Psoas muscle (tissue), 8 donors: ENCODE measurements around the gene VIM. TPM values are rescaled to one million over a fixed set of nuclear protein-coding genes. Genes with fewer than 3 reads are reported as not detected.

Experiments used
- ATAC-seq, 4 donors: fragments of 200-7000 bp; cut with Tn5 transposase; one replicate each; pipeline ENCODE4 v1.9.1; 2020; ENCODE audit warnings: moderate library complexity in 3 of 4, mild to moderate bottlenecking in 2 of 4
- DNase-seq, 2 donors: peaks; one replicate each; pipeline ENCODE4 v3.0.0-alpha.2; 2020
- H3K27ac ChIP-seq: fragments of 200-600 bp; one replicate; pipeline ENCODE4 v1.8.0; 2022
- H3K27me3 ChIP-seq, 3 donors: fragments of 200-600 bp in 1 of 3; one replicate each; pipeline versions ENCODE4 v1.6.1 to v1.8.0; 2013 to 2022; ENCODE audit warnings: low read length in 2 of 3, mild to moderate bottlenecking in 2 of 3, moderate library complexity in 1 of 3; ENCODE audit not compliant: insufficient read depth in 3 of 3
- H3K36me3 ChIP-seq, 2 donors: fragments of 200-600 bp in 1 of 2; one replicate each; pipeline versions ENCODE4 v1.6.1 to v1.8.0; 2013 to 2022; ENCODE audit warnings: low read depth in 1 of 2, mild to moderate bottlenecking in 1 of 2, moderate library complexity in 1 of 2; ENCODE audit not compliant: insufficient read depth in 1 of 2
- H3K4me1 ChIP-seq: fragments of 200-600 bp; one replicate; pipeline ENCODE4 v1.8.0; 2022
- H3K4me3 ChIP-seq: fragments of 200-600 bp; one replicate; pipeline ENCODE4 v1.8.0; 2022; ENCODE audit warnings: mild to moderate bottlenecking
- H3K9me3 ChIP-seq: fragments of 200-600 bp; one replicate; pipeline ENCODE4 v1.8.0; 2022
- WGBS, 3 donors: extraction: QIAGEN DNeasy Blood & Tissue Kit; methylation state at CpG; one replicate each; pipeline versions ENCODE4 v1.1.6 to v1.1.7; 2013; 5-methylcytosine and 5-hydroxymethylcytosine counted together
- intact Hi-C, 2 donors: fragments of 100-400 bp; cut with DNase I; formaldehyde crosslinking; loops; one replicate each; pipeline versions ENCODE4 v1.11.0 to v1.14.2; 2022
- long read RNA-seq, 2 donors: library from polyadenylated mRNA; unstranded; transcript quantifications; one replicate each; pipeline ENCODE4 v2.0.0, GENCODE V29; 2021
- polyA plus RNA-seq, 3 donors: library from polyadenylated mRNA; stranded (reverse); fragments of 200-250 nt; gene quantifications; one replicate each; pipeline ENCODE4 v1.2.3, GENCODE V29; 2013
- total RNA-seq, 4 donors: library from RNA; stranded (reverse); fragmentation: NEBNext Ultra II Directional in 2 of 4; extraction: Animal tissue kit (Norgen Biotek cat#: 25700) in 2 of 4; gene quantifications; one replicate each; pipeline versions ENCODE4 v1.2.1 to v1.2.4, GENCODE V29; 2021 to 2023
- TF ChIP-seq, protein P1 (sequence below): fragments of 200-600 bp; IDR thresholded peaks from one replicate; pipeline ENCODE4 v1.8.0; 2022; ENCODE audit warnings: antibody characterized with exemption
- donor health status: healthy with polysubstance abuse.
- donor health status: DM: no; HTN: no; CAD: no; lungs with moderate emphysema.
- donor health status: Bipolar disorder and iron deficiency.
- donor health status: healthy.
- donor health status: DM: yes; HTN: yes; CAD: no.
- donor health status: DM: no; HTN: no; CAD: no.
- donor health status: DM: no; HTN: no; CAD: no.
- donor health status: DM: yes; HTN: yes; CAD: no.

Gene VIM
- total RNA-seq (100 to 1,000 TPM; 166 to 315 (median 198) TPM), polyA plus RNA-seq (100 to 1,000 TPM; 126 to 443 (median 175) TPM)
- long read RNA-seq, donor 1, transcript VIM-201 (9 exons, 1,868 nt) = major isoform, 215 of 218 reads
- long read RNA-seq, donor 1, partial matches to known transcripts = 3 of 218 reads
- long read RNA-seq, donor 1, other reads (novel, unspliced or antisense) = 0 of 218 reads
- long read RNA-seq, donor 2, transcript VIM-201 (9 exons, 1,868 nt) = major isoform, 257 of 267 reads
- long read RNA-seq, donor 2, partial matches to known transcripts = 2 of 267 reads
- long read RNA-seq, donor 2, other reads (novel, unspliced or antisense) = 8 of 267 reads

DNA sequence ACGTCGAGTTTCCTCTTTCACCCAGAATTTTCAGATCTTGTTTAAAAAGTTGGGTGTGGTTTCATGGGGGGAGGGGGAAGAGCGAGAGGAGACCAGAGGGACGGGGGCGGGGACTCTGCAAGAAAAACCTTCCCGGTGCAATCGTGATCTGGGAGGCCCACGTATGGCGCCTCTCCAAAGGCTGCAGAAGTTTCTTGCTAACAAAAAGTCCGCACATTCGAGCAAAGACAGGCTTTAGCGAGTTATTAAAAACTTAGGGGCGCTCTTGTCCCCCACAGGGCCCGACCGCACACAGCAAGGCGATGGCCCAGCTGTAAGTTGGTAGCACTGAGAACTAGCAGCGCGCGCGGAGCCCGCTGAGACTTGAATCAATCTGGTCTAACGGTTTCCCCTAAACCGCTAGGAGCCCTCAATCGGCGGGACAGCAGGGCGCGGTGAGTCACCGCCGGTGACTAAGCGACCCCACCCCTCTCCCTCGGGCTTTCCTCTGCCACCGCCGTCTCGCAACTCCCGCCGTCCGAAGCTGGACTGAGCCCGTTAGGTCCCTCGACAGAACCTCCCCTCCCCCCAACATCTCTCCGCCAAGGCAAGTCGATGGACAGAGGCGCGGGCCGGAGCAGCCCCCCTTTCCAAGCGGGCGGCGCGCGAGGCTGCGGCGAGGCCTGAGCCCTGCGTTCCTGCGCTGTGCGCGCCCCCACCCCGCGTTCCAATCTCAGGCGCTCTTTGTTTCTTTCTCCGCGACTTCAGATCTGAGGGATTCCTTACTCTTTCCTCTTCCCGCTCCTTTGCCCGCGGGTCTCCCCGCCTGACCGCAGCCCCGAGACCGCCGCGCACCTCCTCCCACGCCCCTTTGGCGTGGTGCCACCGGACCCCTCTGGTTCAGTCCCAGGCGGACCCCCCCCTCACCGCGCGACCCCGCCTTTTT is at the start of gene VIM:
VIM (plus strand) TSS at position 151 of the 925 bp plus-strand sequence. CDS start 1,182 bp downstream, outside the sequence.
- H3K9me3 ChIP-seq = no peaks in the 10 kb centered on the region
- H3K36me3 ChIP-seq = peaks cover under 1 to 21% of the 10 kb centered on the region in 2 donors
- H3K27me3 ChIP-seq = peaks cover 0 to 68% (median 8%) of the 10 kb centered on the region in 3 donors
- peak within 1 kb of the TSS; percentile 83 for H3K27ac ChIP-seq
- TF ChIP-seq, protein P1, sequence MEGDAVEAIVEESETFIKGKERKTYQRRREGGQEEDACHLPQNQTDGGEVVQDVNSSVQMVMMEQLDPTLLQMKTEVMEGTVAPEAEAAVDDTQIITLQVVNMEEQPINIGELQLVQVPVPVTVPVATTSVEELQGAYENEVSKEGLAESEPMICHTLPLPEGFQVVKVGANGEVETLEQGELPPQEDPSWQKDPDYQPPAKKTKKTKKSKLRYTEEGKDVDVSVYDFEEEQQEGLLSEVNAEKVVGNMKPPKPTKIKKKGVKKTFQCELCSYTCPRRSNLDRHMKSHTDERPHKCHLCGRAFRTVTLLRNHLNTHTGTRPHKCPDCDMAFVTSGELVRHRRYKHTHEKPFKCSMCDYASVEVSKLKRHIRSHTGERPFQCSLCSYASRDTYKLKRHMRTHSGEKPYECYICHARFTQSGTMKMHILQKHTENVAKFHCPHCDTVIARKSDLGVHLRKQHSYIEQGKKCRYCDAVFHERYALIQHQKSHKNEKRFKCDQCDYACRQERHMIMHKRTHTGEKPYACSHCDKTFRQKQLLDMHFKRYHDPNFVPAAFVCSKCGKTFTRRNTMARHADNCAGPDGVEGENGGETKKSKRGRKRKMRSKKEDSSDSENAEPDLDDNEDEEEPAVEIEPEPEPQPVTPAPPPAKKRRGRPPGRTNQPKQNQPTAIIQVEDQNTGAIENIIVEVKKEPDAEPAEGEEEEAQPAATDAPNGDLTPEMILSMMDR = no peak
- 1 to 4% (median 2%) methylated on average over 60 to 77 of the region's 77 CpGs for WGBS, 3 donors
- H3K4me3 ChIP-seq = peak within 1 kb of the TSS; percentile 80
- ATAC-seq (peak; percentile 70 to 79 (median 77)), DNase-seq (peak; percentile 92 to 95)
- peaks cover 18% of the 10 kb centered on the region for H3K4me1 ChIP-seq
- intact Hi-C loops = no loop called here

DNA sequence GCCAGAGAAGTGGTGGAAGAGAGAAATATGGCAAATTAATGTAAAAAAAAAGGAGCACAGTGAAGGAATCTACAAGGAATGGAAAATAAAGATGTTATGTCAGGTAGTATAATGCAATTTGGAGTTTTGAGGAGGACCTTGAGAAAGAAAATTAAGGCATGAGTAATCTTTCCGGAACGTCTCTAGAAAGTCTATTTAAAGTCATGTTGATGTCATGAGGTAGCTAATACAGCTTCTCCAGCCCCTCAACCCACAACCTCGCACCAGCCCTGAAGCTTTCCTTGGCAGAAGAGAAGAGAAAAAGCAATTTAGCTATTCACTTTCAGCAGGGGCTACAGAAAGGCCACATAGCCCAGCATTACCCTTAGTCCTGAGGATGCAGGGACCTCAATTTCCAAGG is 49.0 kb upstream of the VIM start:
- WGBS, 3 donors = 67 to 81% (median 76%) methylated on average over 3 of the region's 3 CpGs
- no peak overlapping the region for H3K27ac ChIP-seq

GRCh38 chr10:17181110-17181509 is 46.9 kb upstream of the VIM start:
- Histone ChIP-seq H3K27ac (no peak overlapping the region), H3K36me3 (no peaks in the 10 kb centered on the region), H3K4me1 (no peaks in the 10 kb centered on the region), H3K4me3 (no peak overlapping the region), H3K9me3 (no peaks in the 10 kb centered on the region), H3K27me3 (no peaks in the 10 kb centered on the region)
- intact Hi-C loops = no loop called here
- ATAC-seq = no peak
- TF ChIP-seq, protein P1 = no peak
- WGBS, 3 donors = 79 to 92% (median 90%) methylated on average over 5 of the region's 5 CpGs
- DNase-seq = no peak

More for the DNA sequence above, 49.0 kb upstream of the VIM start:
- ATAC-seq (no peak), DNase-seq (no peak)
- H3K36me3 ChIP-seq = no peaks in the 10 kb centered on the region
- TF ChIP-seq, protein P1 = no peak
- no peaks in the 10 kb centered on the region for H3K4me1 ChIP-seq
- intact Hi-C loops = no loop called here
- H3K9me3 ChIP-seq = no peaks in the 10 kb centered on the region
- no peaks in the 10 kb centered on the region for H3K27me3 ChIP-seq
- H3K4me3 ChIP-seq = no peak overlapping the region

GRCh38 chr10:17181751-17182150 is 46.3 kb upstream of the VIM start:
- Histone ChIP-seq H3K27ac (no peak overlapping the region), H3K36me3 (no peaks in the 10 kb centered on the region), H3K4me3 (no peak overlapping the region), H3K9me3 (no peaks in the 10 kb centered on the region), H3K4me1 (no peaks in the 10 kb centered on the region), H3K27me3 (no peaks in the 10 kb centered on the region)
- TF ChIP-seq, protein P1 = no peak
- intact Hi-C loops = no loop called here
- WGBS, 3 donors = 60 to 81% (median 60%) methylated on average over 3 of the region's 3 CpGs
- ATAC-seq = no peak
- no peak for DNase-seq
